IPS-18a (cell line): ENCODE measurements around the gene GGT5.
"Not testable (repeated sequence)": the region's sequence is repeated elsewhere in the genome, so short reads cannot be mapped to it uniquely, and the experiment has no call there.

Experiments used
- H3K27ac ChIP-seq: one replicate; pipeline ENCODE4 v1.5.1; 2013; ENCODE audit warnings: low read length
- H3K27me3 ChIP-seq: one replicate; pipeline ENCODE4 v1.6.1; 2013; ENCODE audit warnings: mild to moderate bottlenecking, low read length; ENCODE audit not compliant: control insufficient read depth, insufficient read depth
- H3K36me3 ChIP-seq: one replicate; pipeline ENCODE4 v1.6.1; 2013; ENCODE audit warnings: low read depth, low read length; ENCODE audit not compliant: control insufficient read depth
- H3K4me1 ChIP-seq: one replicate; pipeline ENCODE4 v1.6.1; 2013; ENCODE audit warnings: low read depth, low read length; ENCODE audit not compliant: control insufficient read depth
- H3K4me3 ChIP-seq: one replicate; pipeline ENCODE4 v1.5.1; 2013; ENCODE audit warnings: low read length
- H3K9ac ChIP-seq: one replicate; pipeline ENCODE4 v1.6.1; 2013; ENCODE audit warnings: mild to moderate bottlenecking, low read length, moderate library complexity
- H3K9me3 ChIP-seq: one replicate; pipeline ENCODE4 v1.6.1; 2013; ENCODE audit warnings: low read depth, low read length; ENCODE audit not compliant: control insufficient read depth

The GGT5 gene

GRCh38 chr22:24259459-24259858 is 14.6 kb upstream of the GGT5 start:
- not testable (repeated sequence) for H3K4me3 ChIP-seq

DNA sequence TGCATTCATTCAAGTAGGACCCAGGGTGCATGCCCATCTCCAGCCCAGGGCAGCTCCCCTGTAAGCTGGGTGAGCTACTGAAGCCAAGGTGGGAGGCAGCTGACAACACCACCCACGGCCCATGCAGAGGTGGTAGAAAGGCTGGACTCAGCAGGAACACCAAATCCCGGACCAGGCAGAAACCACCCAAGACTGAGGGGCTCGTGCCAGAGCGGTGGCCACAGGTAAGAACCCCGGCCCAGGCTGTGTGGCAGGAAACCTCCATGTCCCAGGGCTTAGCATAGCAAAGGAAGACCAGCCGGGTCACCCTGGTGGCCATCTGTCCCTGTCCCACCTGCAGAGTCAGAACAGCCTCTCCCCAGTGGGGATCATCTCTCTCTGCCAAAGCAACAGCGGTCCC is 11.9 kb upstream of the GGT5 start:
- H3K36me3 ChIP-seq, H3K9me3 ChIP-seq, H3K4me3 ChIP-seq: not testable (repeated sequence)

More at GRCh38 chr22:24259459-24259858, 14.6 kb upstream of the GGT5 start:
- not testable (repeated sequence) for H3K9ac ChIP-seq, H3K27me3 ChIP-seq, H3K36me3 ChIP-seq, H3K9me3 ChIP-seq, H3K4me1 ChIP-seq, H3K27ac ChIP-seq

DNA sequence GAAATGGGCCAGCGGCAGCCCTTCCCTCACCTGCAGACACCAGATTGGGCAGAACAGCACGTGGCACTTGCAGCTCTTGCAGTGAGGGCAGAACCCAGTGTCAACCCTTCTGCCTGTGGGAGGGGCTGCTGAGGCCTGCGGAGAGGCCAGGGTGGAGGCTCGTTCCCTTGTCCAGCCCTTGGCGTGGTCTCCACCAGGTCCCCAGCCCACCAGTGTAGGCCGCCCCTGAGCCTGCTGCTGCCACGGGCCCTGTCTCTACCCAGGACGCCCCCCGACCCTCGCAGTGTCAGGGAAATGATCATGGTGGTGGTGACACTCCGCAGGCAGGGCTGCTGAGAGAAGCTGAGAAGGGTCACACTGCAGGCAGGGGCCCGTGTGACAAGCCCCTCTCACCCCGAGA is 11.3 kb upstream of the GGT5 start:
- not testable (repeated sequence) for H3K36me3 ChIP-seq, H3K27me3 ChIP-seq, H3K9ac ChIP-seq, H3K9me3 ChIP-seq, H3K27ac ChIP-seq, H3K4me1 ChIP-seq, H3K4me3 ChIP-seq

More for the DNA sequence above, 11.9 kb upstream of the GGT5 start:
- not testable (repeated sequence) for H3K9ac ChIP-seq, H3K27ac ChIP-seq, H3K4me1 ChIP-seq, H3K27me3 ChIP-seq

- not testable (repeated sequence) for H3K4me3 ChIP-seq, H3K4me1 ChIP-seq, H3K36me3 ChIP-seq, H3K27me3 ChIP-seq, H3K27ac ChIP-seq, H3K9me3 ChIP-seq, H3K9ac ChIP-seq
These were observed 8.2 kb upstream of the GGT5 start for GRCh38 chr22:24253126-24253525.

DNA sequence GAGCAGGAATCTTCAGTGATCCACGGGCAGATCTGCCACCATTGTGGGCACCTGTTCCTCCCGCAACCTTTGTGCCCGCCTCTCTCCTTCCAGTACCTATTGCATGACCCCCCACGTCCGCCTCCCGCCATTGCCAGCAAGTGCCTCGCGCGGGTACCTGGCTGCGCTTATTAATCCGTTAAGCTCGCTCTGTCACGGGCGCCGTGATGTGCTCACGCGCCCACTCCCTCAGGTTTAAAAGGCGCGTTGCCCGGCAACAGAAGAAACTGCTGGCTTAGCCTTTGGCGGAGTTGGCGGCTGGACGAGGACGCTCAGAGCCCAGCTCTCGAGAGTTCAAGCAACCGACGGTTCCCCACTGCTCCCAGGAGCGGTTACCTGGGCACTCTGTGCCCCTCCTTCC is 6.4 kb upstream of the GGT5 start:
- H3K9ac ChIP-seq, H3K4me3 ChIP-seq, H3K4me1 ChIP-seq, H3K27ac ChIP-seq, H3K9me3 ChIP-seq, H3K36me3 ChIP-seq, H3K27me3 ChIP-seq: not testable (repeated sequence)

GRCh38 chr22:24249413-24249812 is 4.5 kb upstream of the GGT5 start:
- H3K9ac ChIP-seq, H3K4me3 ChIP-seq, H3K9me3 ChIP-seq, H3K27me3 ChIP-seq, H3K36me3 ChIP-seq, H3K27ac ChIP-seq, H3K4me1 ChIP-seq: not testable (repeated sequence)

- H3K27ac ChIP-seq, H3K36me3 ChIP-seq, H3K4me3 ChIP-seq, H3K4me1 ChIP-seq, H3K9ac ChIP-seq, H3K27me3 ChIP-seq, H3K9me3 ChIP-seq: not testable (repeated sequence)
These were observed 3.7 kb upstream of the GGT5 start for GRCh38 chr22:24248611-24249010.

GRCh38 chr22:24247564-24248344 is 2.9 kb upstream of the GGT5 start:
- Histone ChIP-seq H3K27ac (no peak overlapping the region), H3K9me3 (no peaks in the 10 kb centered on the region), H3K9ac (no peak overlapping the region)

GRCh38 chr22:24247011-24247507 is 2.2 kb upstream of the GGT5 start:
- Histone ChIP-seq H3K27me3 (no peaks in the 10 kb centered on the region), H3K4me3 (no peak overlapping the region), H3K36me3 (no peaks in the 10 kb centered on the region), H3K9me3 (no peaks in the 10 kb centered on the region), H3K4me1 (no peaks in the 10 kb centered on the region), H3K27ac (no peak overlapping the region), H3K9ac (no peak overlapping the region)

More at GRCh38 chr22:24247564-24248344, 2.9 kb upstream of the GGT5 start:
- H3K36me3 ChIP-seq = no peaks in the 10 kb centered on the region
- no peak overlapping the region for H3K4me3 ChIP-seq
- no peaks in the 10 kb centered on the region for H3K4me1 ChIP-seq
- H3K27me3 ChIP-seq = no peaks in the 10 kb centered on the region

GRCh38 chr22:24245584-24246561 is 991 bp upstream of the GGT5 start:
- H3K36me3 ChIP-seq, H3K9ac ChIP-seq, H3K4me3 ChIP-seq, H3K27ac ChIP-seq, H3K9me3 ChIP-seq, H3K4me1 ChIP-seq, H3K27me3 ChIP-seq: not testable (repeated sequence)

GRCh38 chr22:24244144-24244787 is 616 bp downstream of the GGT5 start:
- Histone ChIP-seq H3K27ac (no peak overlapping the region), H3K9me3 (no peaks in the 10 kb centered on the region)

More at GRCh38 chr22:24244144-24244787, 616 bp downstream of the GGT5 start:
- H3K27me3 ChIP-seq = no peaks in the 10 kb centered on the region
- no peaks in the 10 kb centered on the region for H3K4me1 ChIP-seq
- no peaks in the 10 kb centered on the region for H3K36me3 ChIP-seq
- H3K9ac ChIP-seq = no peak overlapping the region
- no peak overlapping the region for H3K4me3 ChIP-seq
